SK-N-SH treated with all-trans-retinoic acid at 6 μM for 48 hours (cell line): ENCODE results near the gene NDUFB10.

Experiments used
- ATAC-seq: fragments of 200-7000 bp; cut with Tn5 transposase; 3 replicates; pipeline ENCODE4 v1.9.1; 2020; ENCODE audit warnings: mild to moderate bottlenecking, moderate library complexity
- ARNTL ChIP-seq: fragments of 450-650 bp; formaldehyde crosslinking; IDR thresholded peaks from 2 replicates; pipeline ENCODE4 v1.5.0; 2020; ENCODE audit warnings: low read depth, mild to moderate bottlenecking, moderate library complexity, borderline replicate concordance
- BACH2 ChIP-seq: fragments of 250-450 bp; sonication (Bioruptor Pico); IDR thresholded peaks from 2 replicates; pipeline ENCODE4 v1.9.0; 2021; ENCODE audit warnings: mild to moderate bottlenecking, borderline replicate concordance
- CREB5 ChIP-seq: fragments of 250-450 bp; sonication (Bioruptor Pico); IDR thresholded peaks from 2 replicates; pipeline ENCODE4 v1.5.1; 2020; ENCODE audit warnings: low read depth, mild to moderate bottlenecking, moderate library complexity
- CSDC2 ChIP-seq: fragments of 250-450 bp; sonication (Bioruptor Pico); IDR thresholded peaks from 2 replicates; pipeline ENCODE4 v1.5.0; 2020; ENCODE audit warnings: mild to moderate bottlenecking, moderate library complexity
- CSRNP3 ChIP-seq: fragments of 250-450 bp; sonication (Bioruptor Pico); IDR thresholded peaks from 2 replicates; pipeline ENCODE4 v1.5.1; 2021; ENCODE audit warnings: mild to moderate bottlenecking, moderate library complexity
- ESRRG ChIP-seq: fragments of 250-450 bp; sonication (Bioruptor Pico); IDR thresholded peaks from 2 replicates; pipeline ENCODE4 v1.6.1; 2021; ENCODE audit warnings: mild to moderate bottlenecking
- GLIS3 ChIP-seq: fragments of 250-450 bp; sonication (Bioruptor Pico); IDR thresholded peaks from 2 replicates; pipeline ENCODE4 v1.5.0; 2020; ENCODE audit warnings: mild to moderate bottlenecking, moderate library complexity
- ISL1 ChIP-seq: fragments of 250-450 bp; sonication (Bioruptor Pico); IDR thresholded peaks from 2 replicates; pipeline ENCODE4 v2.1.2; 2022; ENCODE audit warnings: mild to moderate bottlenecking, moderate library complexity
- OSR1 ChIP-seq: fragments of 250-450 bp; sonication (Bioruptor Pico); IDR thresholded peaks from 2 replicates; pipeline ENCODE4 v1.8.0; 2022; ENCODE audit warnings: moderate library complexity, mild to moderate bottlenecking, inconsistent platforms
- PPARA ChIP-seq: fragments of 250-450 bp; sonication (Bioruptor Pico); IDR thresholded peaks from 2 replicates; pipeline ENCODE4 v1.5.0; 2020; ENCODE audit warnings: mild to moderate bottlenecking, borderline replicate concordance
- RARB ChIP-seq: fragments of 250-450 bp; sonication (Bioruptor Pico); IDR thresholded peaks from 2 replicates; pipeline ENCODE4 v1.8.0; 2021; ENCODE audit warnings: mild to moderate bottlenecking, moderate library complexity
- SNAI2 ChIP-seq: fragments of 250-450 bp; sonication (Bioruptor Pico); IDR thresholded peaks from 2 replicates; pipeline ENCODE4 v1.5.0; 2020; ENCODE audit warnings: mild to moderate bottlenecking, moderate library complexity
- TOX ChIP-seq: fragments of 250-450 bp; sonication (Bioruptor Pico); IDR thresholded peaks from 2 replicates; pipeline ENCODE4 v1.8.0; 2021; ENCODE audit warnings: mild to moderate bottlenecking, moderate library complexity, borderline replicate concordance
- ZC3H10 ChIP-seq: fragments of 250-450 bp; sonication (Bioruptor Pico); IDR thresholded peaks from 2 replicates; pipeline ENCODE4 v1.5.1; 2021; ENCODE audit warnings: mild to moderate bottlenecking, moderate library complexity
- ZFP3 ChIP-seq: fragments of 250-450 bp; sonication (Bioruptor Pico); IDR thresholded peaks from 2 replicates; pipeline ENCODE4 v1.5.0; 2020; ENCODE audit warnings: mild to moderate bottlenecking, moderate library complexity
- ZFP30 ChIP-seq: fragments of 450-650 bp; formaldehyde crosslinking; IDR thresholded peaks from 2 replicates; pipeline ENCODE4 v1.5.0; 2022; ENCODE audit warnings: mild to moderate bottlenecking, moderate library complexity
- ZNF565 ChIP-seq: fragments of 450-650 bp; formaldehyde crosslinking; conservative IDR thresholded peaks from 2 replicates; pipeline ENCODE4 v1.5.0; 2020; ENCODE audit warnings: low read depth, mild to moderate bottlenecking, moderate library complexity
- ZNF70 ChIP-seq: fragments of 450-650 bp; formaldehyde crosslinking; IDR thresholded peaks from 2 replicates; pipeline ENCODE4 v1.5.0; 2020; ENCODE audit warnings: mild to moderate bottlenecking, moderate library complexity
- ZNF8 ChIP-seq: fragments of 450-650 bp; formaldehyde crosslinking; IDR thresholded peaks from 2 replicates; pipeline ENCODE4 v1.5.0; 2020; ENCODE audit warnings: mild to moderate bottlenecking, moderate library complexity
- TF ChIP-seq, protein P1 (sequence below): fragments of 250-450 bp; sonication (Bioruptor Pico); IDR thresholded peaks from 2 replicates; pipeline ENCODE4 v1.8.0; 2020; ENCODE audit warnings: mild to moderate bottlenecking, moderate library complexity, borderline replicate concordance

Gene NDUFB10

DNA sequence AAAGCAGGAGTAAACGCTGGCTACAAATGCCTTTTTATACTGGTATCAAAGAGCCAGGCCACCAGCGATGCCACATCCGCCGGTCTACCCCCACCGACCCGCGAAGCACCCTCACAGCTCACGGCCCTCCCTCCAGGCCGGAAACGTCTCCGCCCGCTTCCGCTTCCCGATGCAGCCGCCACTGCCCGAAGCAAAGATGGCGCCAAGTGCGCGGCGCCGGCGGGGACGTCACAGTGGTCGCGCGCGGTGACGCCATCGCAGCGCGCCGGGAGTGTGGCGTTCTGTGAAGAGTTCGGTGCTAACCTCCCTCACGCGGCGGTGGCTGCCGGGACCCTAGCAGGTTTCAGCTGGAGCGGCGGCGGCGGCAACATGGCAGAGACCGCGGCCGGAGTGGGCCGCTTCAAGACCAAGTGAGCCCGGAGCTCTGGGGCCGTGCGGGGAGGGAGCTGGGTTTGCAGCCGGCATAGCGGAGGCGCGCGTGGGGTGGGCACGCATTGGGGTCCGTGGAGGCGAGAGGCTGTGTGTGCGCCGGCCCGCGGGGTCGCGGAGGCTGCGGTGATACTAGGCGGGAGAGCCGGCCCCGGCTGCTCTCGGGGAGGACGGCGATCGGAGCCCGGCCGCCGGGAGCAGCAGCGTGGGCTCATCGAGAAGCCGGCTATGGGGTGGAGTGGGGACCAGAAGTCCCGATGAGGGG, 12.6 kb downstream of the NDUFB10 start, which contains the start of gene TBL3:
Gene TBL3, plus strand, starts transcription at position 258 of the 694 bp plus-strand sequence. Its CDS starts 112 bp downstream, at position 370.
- peak; percentile 96 for ATAC-seq
- TF ChIP-seq PPARA (CRISPR knock-in tag) (no peak), ZFP30 (CRISPR knock-in tag) (no peak), CSRNP3 (CRISPR knock-in tag) (no peak), ISL1 (no peak), ZNF70 (CRISPR knock-in tag) (no peak), ZFP3 (CRISPR knock-in tag) (0 out of 2 replicates have a peak, but pooled peaks have one; percentile 61)

GRCh38 chr16:1972490-1972877, 13.1 kb downstream of the NDUFB10 start:
- TF ChIP-seq ZNF565 (CRISPR knock-in tag) (no peak), ZNF8 (CRISPR knock-in tag) (no peak), CREB5 (CRISPR knock-in tag) (no peak)
- peak; percentile 56 for ATAC-seq

DNA sequence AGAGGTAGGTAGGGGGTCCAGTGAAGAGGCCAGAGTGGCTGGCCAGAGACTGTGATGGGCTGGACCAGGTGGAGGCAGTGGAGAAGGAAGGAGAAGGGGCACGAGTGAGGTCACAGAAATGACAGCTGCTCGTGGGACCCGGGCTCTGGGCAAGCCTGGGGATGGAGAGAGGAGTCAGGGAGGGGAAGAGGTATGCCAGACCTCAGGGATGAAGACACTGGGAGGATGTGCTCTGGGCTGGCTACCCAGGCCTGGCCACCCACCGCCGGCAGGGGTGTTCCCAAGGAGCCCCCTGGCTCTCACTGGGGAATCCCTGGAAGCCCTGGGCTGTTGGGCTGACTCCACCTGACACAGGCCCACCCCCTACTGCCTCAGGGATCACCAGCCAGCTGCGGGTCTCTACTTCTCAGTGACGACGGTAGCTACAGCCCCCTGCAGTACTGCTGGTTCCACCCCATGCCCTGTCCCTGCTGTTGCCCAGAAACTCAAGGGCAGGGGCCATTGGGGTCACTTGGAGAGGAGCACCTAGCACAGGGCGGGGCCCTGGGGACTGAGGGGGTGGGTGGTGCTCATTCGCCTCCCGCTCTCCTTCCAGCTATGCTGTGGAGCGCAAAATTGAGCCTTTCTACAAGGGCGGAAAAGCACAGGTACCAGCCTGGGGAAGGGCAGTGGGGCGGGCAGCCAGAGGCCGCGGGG, 14.3 kb downstream of the NDUFB10 start:
- TF ChIP-seq BACH2 (no peak), ZC3H10 (CRISPR knock-in tag) (no peak), ESRRG (CRISPR knock-in tag) (no peak), ZFP3 (CRISPR knock-in tag) (no peak), GLIS3 (CRISPR knock-in tag) (no peak), ZNF70 (CRISPR knock-in tag) (no peak), OSR1 (CRISPR knock-in tag) (no peak), SNAI2 (CRISPR knock-in tag) (no peak)
- no peak for ATAC-seq

- TF ChIP-seq, protein P1, sequence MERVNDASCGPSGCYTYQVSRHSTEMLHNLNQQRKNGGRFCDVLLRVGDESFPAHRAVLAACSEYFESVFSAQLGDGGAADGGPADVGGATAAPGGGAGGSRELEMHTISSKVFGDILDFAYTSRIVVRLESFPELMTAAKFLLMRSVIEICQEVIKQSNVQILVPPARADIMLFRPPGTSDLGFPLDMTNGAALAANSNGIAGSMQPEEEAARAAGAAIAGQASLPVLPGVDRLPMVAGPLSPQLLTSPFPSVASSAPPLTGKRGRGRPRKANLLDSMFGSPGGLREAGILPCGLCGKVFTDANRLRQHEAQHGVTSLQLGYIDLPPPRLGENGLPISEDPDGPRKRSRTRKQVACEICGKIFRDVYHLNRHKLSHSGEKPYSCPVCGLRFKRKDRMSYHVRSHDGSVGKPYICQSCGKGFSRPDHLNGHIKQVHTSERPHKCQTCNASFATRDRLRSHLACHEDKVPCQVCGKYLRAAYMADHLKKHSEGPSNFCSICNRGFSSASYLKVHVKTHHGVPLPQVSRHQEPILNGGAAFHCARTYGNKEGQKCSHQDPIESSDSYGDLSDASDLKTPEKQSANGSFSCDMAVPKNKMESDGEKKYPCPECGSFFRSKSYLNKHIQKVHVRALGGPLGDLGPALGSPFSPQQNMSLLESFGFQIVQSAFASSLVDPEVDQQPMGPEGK (CRISPR knock-in tag), result no peak
- TF ChIP-seq ESRRG (CRISPR knock-in tag) (no peak), ZFP3 (CRISPR knock-in tag) (no peak)
- ATAC-seq, result no peak
These were observed 15.1 kb downstream of the NDUFB10 start for GRCh38 chr16:1974157-1975070.

DNA sequence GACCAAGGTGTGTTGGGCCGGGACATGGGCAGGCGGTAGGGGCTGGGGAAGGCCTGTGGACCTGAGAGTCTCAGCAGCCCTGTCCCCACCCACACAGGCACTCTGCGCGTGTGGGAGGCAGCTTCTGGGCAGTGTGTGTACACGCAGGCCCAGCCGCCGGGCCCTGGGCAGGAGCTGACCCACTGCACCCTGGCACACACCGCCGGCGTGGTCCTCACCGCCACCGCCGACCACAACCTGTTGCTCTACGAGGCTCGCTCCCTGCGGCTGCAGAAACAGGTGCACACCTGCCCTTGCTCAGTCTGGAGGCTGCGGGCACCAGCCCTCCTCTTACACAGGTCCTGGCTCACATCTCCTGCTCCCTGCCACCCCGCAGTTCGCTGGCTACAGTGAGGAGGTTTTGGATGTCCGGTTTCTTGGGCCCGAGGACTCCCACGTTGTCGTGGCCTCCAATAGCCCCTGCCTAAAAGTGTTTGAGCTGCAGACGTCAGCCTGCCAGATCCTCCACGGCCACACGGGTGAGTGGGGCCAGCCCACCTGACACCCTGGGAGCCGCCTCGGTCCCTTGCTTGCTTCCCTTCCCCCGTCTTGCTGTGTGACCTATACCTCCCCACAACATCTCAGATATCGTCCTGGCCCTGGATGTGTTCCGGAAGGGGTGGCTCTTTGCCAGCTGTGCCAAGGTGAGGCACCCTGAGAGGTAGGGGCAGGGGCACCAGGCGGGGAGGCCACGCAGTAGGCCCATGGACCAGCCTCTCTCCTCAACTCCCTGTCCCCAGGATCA, 16.3 kb downstream of the NDUFB10 start:
- ATAC-seq, result no peak
- TF ChIP-seq ZFP30 (CRISPR knock-in tag) (no peak), BACH2 (no peak), ARNTL (CRISPR knock-in tag) (no peak), SNAI2 (CRISPR knock-in tag) (no peak), CSDC2 (CRISPR knock-in tag) (no peak), OSR1 (CRISPR knock-in tag) (no peak), TOX (CRISPR knock-in tag) (no peak), ZNF70 (CRISPR knock-in tag) (no peak), PPARA (CRISPR knock-in tag) (no peak), GLIS3 (CRISPR knock-in tag) (no peak), RARB (no peak)
- TF ChIP-seq, protein P1 (CRISPR knock-in tag), result no peak
